ENCODE results near the gene DHRS7B. TPM values are rescaled to one million over a fixed set of nuclear protein-coding genes. Genes with fewer than 3 reads are reported as not detected.

Gene DHRS7B
- total RNA-seq, 4 donors from 2014 or later: 14.6 to 80.6 (median 47.7) TPM

GRCh38 chr17:21215935-21216334 lies 89.2 kb downstream of the DHRS7B start:
- intact Hi-C loops (cut with DNase I; ENCODE audit: low total_unique reads): no loop called here
- Histone ChIP-seq H3K27ac (no peak overlapping the region), H3K36me3 (no peaks in the 10 kb centered on the region), H3K27me3 (no peaks in the 10 kb centered on the region), H3K9me3 (no peaks in the 10 kb centered on the region), H3K4me3 (no peak overlapping the region), H3K4me1 (peaks cover 24 to 49% (median 35%) of the 10 kb centered on the region in 4 donors)
- no peak for DNase-seq
- in situ Hi-C loops (cut with MboI; ENCODE audit: low pct_ligation_motif_present in 1 of 4, low pct_unique_long_range_greater_than_20kb in 1 of 4, low sequenced_read_pairs in 3 of 4): loop anchor here in 2 of 4 donors (10.0 to 25.0 kb wide), 2 partner anchors 59 to 104 kb away; no protein-coding TSS in a partner anchor
- WGBS, 2 donors (ENCODE audit: low coverage in 1 of 2): 80 to 97% methylated on average over 1 to 6 of the region's 6 CpGs
- TF ChIP-seq, protein P1, sequence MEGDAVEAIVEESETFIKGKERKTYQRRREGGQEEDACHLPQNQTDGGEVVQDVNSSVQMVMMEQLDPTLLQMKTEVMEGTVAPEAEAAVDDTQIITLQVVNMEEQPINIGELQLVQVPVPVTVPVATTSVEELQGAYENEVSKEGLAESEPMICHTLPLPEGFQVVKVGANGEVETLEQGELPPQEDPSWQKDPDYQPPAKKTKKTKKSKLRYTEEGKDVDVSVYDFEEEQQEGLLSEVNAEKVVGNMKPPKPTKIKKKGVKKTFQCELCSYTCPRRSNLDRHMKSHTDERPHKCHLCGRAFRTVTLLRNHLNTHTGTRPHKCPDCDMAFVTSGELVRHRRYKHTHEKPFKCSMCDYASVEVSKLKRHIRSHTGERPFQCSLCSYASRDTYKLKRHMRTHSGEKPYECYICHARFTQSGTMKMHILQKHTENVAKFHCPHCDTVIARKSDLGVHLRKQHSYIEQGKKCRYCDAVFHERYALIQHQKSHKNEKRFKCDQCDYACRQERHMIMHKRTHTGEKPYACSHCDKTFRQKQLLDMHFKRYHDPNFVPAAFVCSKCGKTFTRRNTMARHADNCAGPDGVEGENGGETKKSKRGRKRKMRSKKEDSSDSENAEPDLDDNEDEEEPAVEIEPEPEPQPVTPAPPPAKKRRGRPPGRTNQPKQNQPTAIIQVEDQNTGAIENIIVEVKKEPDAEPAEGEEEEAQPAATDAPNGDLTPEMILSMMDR (IDR thresholded peaks at IDR 0.05): no peak
- TF ChIP-seq POLR2A (IDR thresholded peaks at IDR 0.05): no peak
- no peak for TF ChIP-seq POLR2AphosphoS5 (IDR thresholded peaks at IDR 0.05)

- intact Hi-C loops (cut with DNase I; ENCODE audit: low total_unique reads) (no loop called here), in situ Hi-C loops (cut with MboI; ENCODE audit: low pct_ligation_motif_present in 1 of 4, low pct_unique_long_range_greater_than_20kb in 1 of 4, low sequenced_read_pairs in 3 of 4) (loop anchor here in 2 of 4 donors (10.0 to 25.0 kb wide), 2 partner anchors 57 to 105 kb away; no protein-coding TSS in a partner anchor)
- Histone ChIP-seq H3K36me3 (no peaks in the 10 kb centered on the region), H3K27me3 (no peaks in the 10 kb centered on the region), H3K9me3 (no peaks in the 10 kb centered on the region), H3K4me3 (no peak overlapping the region), H3K4me1 (peaks cover 12 to 35% (median 21%) of the 10 kb centered on the region in 4 donors), H3K27ac (no peak overlapping the region)
- 79 to 100% methylated on average over 1 of the region's 1 CpG for WGBS, 2 donors (ENCODE audit: low coverage in 1 of 2)
- no peak for TF ChIP-seq POLR2A (IDR thresholded peaks at IDR 0.05)
- TF ChIP-seq EP300 (IDR thresholded peaks at IDR 0.05; ENCODE audit: low read depth): no peak
- TF ChIP-seq, protein P1 (IDR thresholded peaks at IDR 0.05): no peak
- no peak for TF ChIP-seq POLR2AphosphoS5 (IDR thresholded peaks at IDR 0.05)
- no peak for DNase-seq
These were observed 90.6 kb downstream of the DHRS7B start for GRCh38 chr17:21217346-21217745.

GRCh38 chr17:21218101-21218500 lies 91.3 kb downstream of the DHRS7B start:
- intact Hi-C loops (cut with DNase I; ENCODE audit: low total_unique reads) (no loop called here), in situ Hi-C loops (cut with MboI; ENCODE audit: low pct_ligation_motif_present in 1 of 4, low pct_unique_long_range_greater_than_20kb in 1 of 4, low sequenced_read_pairs in 3 of 4) (loop anchor here in 2 of 4 donors (10.0 to 25.0 kb wide), 2 partner anchors 57 to 106 kb away; no protein-coding TSS in a partner anchor)
- Histone ChIP-seq H3K9me3 (no peaks in the 10 kb centered on the region), H3K4me3 (no peak overlapping the region), H3K27ac (peak overlapping the region in 3 of 4 donors; percentile 32 to 47 (median 34)), H3K27me3 (no peaks in the 10 kb centered on the region), H3K4me1 (peaks cover 6 to 27% (median 13%) of the 10 kb centered on the region in 4 donors), H3K36me3 (no peaks in the 10 kb centered on the region)
- 86 to 91% methylated on average over 1 to 3 of the region's 3 CpGs for WGBS, 2 donors (ENCODE audit: low coverage in 1 of 2)
- TF ChIP-seq POLR2A (IDR thresholded peaks at IDR 0.05) (no peak), POLR2AphosphoS5 (IDR thresholded peaks at IDR 0.05) (no peak), EP300 (IDR thresholded peaks at IDR 0.05; ENCODE audit: low read depth) (no peak)
- TF ChIP-seq, protein P1 (IDR thresholded peaks at IDR 0.05): no peak
- no peak for DNase-seq

GRCh38 chr17:21218831-21219380 lies 92.1 kb downstream of the DHRS7B start:
- H3K4me3 ChIP-seq: no peak overlapping the region
- DNase-seq: no peak
- no peaks in the 10 kb centered on the region for H3K27me3 ChIP-seq
- H3K36me3 ChIP-seq: no peaks in the 10 kb centered on the region
- 64 to 71% methylated on average over 2 to 3 of the region's 3 CpGs for WGBS, 2 donors (ENCODE audit: low coverage in 1 of 2)
- peak overlapping the region; percentile 32 to 57 (median 40) for H3K27ac ChIP-seq
- H3K4me1 ChIP-seq: peaks cover 6 to 24% (median 12%) of the 10 kb centered on the region in 4 donors
- no peaks in the 10 kb centered on the region for H3K9me3 ChIP-seq
- in situ Hi-C loops (cut with MboI; ENCODE audit: low pct_ligation_motif_present in 1 of 4, low pct_unique_long_range_greater_than_20kb in 1 of 4, low sequenced_read_pairs in 3 of 4): loop anchor here in 2 of 4 donors (10.0 to 25.0 kb wide), 2 partner anchors 56 to 107 kb away; no protein-coding TSS in a partner anchor
- intact Hi-C loops (cut with DNase I; ENCODE audit: low total_unique reads): no loop called here
- TF ChIP-seq EP300 (IDR thresholded peaks at IDR 0.05; ENCODE audit: low read depth) (no peak), POLR2AphosphoS5 (IDR thresholded peaks at IDR 0.05) (no peak), POLR2A (IDR thresholded peaks at IDR 0.05) (no peak)
- TF ChIP-seq, protein P1 (IDR thresholded peaks at IDR 0.05): no peak

Measured in transverse colon (tissue), 4 donors.